ENCODE results near the gene KMT2A.
"Not testable (repeated sequence)": the region's sequence is repeated elsewhere in the genome, so short reads cannot be mapped to it uniquely, and the experiment has no call there.

Gene KMT2A

DNA sequence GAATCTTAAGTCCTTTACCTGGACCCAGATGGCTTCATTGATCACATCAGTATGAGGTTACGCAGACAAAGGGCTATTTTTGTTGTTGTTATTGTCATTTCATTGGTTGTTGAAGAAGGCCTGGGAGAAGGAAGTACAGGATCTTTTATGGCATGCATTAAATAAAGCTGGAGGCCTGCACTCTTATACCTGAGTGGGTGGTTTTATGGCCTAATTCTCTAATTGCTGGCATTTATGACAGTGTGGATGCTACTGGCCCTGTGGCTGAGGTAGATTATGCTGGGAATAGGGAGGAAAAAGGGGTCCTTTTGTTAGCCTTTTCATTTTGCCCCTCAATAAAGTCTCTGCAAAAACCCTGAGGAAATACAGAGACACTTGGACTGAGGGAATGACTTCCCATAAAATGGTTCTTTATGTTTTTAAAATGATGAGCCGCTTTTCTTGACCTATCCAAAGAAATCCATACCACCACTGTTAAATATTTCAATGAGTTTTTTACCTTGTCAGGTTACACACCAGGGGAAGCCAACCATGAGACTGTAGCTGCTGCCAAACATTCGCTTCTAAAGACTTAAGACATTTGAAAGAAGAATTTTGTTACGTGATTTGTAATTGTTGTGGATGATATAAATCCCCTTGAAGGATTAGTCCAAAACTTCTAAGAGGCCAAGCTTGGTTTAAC is 6.8 kb downstream of the KMT2A start:
- Histone ChIP-seq H3K36me3 (ENCODE audit: control insufficient read depth in 5 of 5, insufficient read depth in 5 of 5, low read length in 5 of 5) (peaks cover 0 to 6% (median 0%) of the 10 kb centered on the region in 5 donors), H3K4me1 (ENCODE audit: control insufficient read depth in 5 of 5, insufficient read depth in 5 of 5, low read length in 5 of 5) (peaks cover 0 to 35% (median 19%) of the 10 kb centered on the region in 5 donors), H3K4me3 (ENCODE audit: low read depth in 1 of 5, low read length in 5 of 5) (no peak overlapping the region), H3K9ac (ENCODE audit: low read length in 5 of 5) (no peak overlapping the region), H3K9me3 (ENCODE audit: control insufficient read depth in 5 of 5, low read length in 5 of 5) (no peaks in the 10 kb centered on the region), H3K27ac (ENCODE audit: low read depth, low read length) (no peak overlapping the region), H3K27me3 (ENCODE audit: control insufficient read depth in 5 of 5, insufficient read depth in 4 of 5, low read length in 5 of 5) (no peaks in the 10 kb centered on the region)

DNA sequence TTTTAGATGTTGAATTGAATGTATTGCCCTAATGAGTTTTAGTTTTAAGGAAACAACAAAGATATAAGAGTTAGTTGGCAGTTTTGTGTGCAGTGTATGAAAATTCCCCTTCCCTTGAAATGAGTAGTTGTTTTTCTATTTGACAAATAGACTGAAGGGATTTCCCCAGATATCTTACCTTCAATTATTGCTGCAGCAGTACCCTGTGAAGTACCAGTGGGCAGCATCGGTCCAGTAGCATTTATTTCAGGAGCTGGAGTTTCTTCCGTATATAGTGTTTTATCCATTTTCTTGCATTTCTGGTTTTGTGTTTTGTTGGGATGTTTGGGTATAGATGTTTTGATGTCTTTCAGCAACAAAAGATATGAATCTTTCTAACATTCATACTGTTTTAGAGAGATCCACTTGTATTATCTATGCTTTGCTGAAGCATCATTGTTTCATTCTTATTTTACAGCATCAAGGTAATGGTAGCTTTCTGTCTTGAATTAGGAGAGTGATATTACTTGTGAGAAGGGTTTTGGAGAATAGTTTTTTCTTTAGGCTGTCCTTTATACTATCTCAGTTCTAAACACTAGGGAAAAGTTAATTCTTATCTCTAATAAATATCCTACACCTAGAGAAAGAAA is 7.4 kb downstream of the KMT2A start:
- peaks cover 0 to 6% (median 0%) of the 10 kb centered on the region in 5 donors for H3K36me3 ChIP-seq (ENCODE audit: control insufficient read depth in 5 of 5, insufficient read depth in 5 of 5, low read length in 5 of 5)
- no peaks in the 10 kb centered on the region for H3K27me3 ChIP-seq (ENCODE audit: control insufficient read depth in 5 of 5, insufficient read depth in 4 of 5, low read length in 5 of 5)
- H3K9me3 ChIP-seq (ENCODE audit: control insufficient read depth in 5 of 5, low read length in 5 of 5) = no peaks in the 10 kb centered on the region
- H3K4me1 ChIP-seq (ENCODE audit: control insufficient read depth in 5 of 5, insufficient read depth in 5 of 5, low read length in 5 of 5) = peaks cover 0 to 31% (median 17%) of the 10 kb centered on the region in 5 donors
- no peak overlapping the region for H3K27ac ChIP-seq (ENCODE audit: low read depth, low read length)
- no peak overlapping the region for H3K4me3 ChIP-seq (ENCODE audit: low read depth in 1 of 5, low read length in 5 of 5)
- H3K9ac ChIP-seq (ENCODE audit: low read length in 5 of 5) = no peak overlapping the region

DNA sequence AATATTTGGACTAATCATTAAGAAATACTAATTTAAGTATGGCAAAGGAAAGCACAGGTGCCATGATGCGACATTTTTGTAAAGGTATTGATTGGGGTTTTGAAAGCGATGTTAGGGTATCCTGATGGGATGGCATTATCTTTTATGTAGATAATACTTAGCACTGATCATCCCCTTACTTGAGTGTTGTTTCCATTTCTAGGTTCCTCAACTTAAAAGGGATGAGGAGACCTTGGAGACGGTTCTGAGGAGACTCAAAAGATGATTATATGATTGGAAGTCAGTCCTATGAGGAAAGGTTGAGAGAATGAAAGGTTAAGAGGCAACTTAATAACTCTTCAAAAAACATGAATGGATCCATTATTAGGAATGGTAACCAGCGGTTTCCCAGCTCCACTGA is 11.1 kb downstream of the KMT2A start:
- Histone ChIP-seq H3K27me3 (ENCODE audit: control insufficient read depth in 5 of 5, insufficient read depth in 4 of 5, low read length in 5 of 5) (no peaks in the 10 kb centered on the region), H3K36me3 (ENCODE audit: control insufficient read depth in 5 of 5, insufficient read depth in 5 of 5, low read length in 5 of 5) (peaks cover 0 to 6% (median 3%) of the 10 kb centered on the region in 5 donors), H3K9me3 (ENCODE audit: control insufficient read depth in 5 of 5, low read length in 5 of 5) (no peaks in the 10 kb centered on the region), H3K4me3 (ENCODE audit: low read depth in 1 of 5, low read length in 5 of 5) (no peak overlapping the region), H3K9ac (ENCODE audit: low read length in 5 of 5) (no peak overlapping the region), H3K27ac (ENCODE audit: low read depth, low read length) (no peak overlapping the region), H3K4me1 (ENCODE audit: control insufficient read depth in 5 of 5, insufficient read depth in 5 of 5, low read length in 5 of 5) (peaks cover 0 to 7% (median 3%) of the 10 kb centered on the region in 5 donors)

DNA sequence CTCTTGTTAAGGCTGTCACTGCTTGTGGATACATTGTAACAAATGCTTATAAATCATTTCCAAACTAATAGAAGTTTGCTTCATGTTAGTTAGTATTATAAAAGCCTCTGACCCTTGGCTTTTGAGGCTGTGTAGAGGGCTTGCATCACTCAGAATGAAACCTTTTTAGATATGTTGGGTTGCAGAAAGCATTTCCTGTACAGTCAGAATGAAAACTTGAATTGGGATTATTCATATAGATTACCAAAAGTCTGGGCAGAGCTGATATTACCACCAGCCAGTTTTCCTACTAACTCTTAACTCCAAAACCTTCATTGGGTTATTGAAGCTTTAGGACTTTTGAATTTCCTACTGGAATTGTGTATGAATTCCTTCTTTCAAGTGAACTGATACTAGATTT is 12.0 kb downstream of the KMT2A start:
- Histone ChIP-seq H3K27ac (ENCODE audit: low read depth, low read length) (no peak overlapping the region), H3K36me3 (ENCODE audit: control insufficient read depth in 5 of 5, insufficient read depth in 5 of 5, low read length in 5 of 5) (peaks cover 0 to 6% (median 3%) of the 10 kb centered on the region in 5 donors), H3K4me1 (ENCODE audit: control insufficient read depth in 5 of 5, insufficient read depth in 5 of 5, low read length in 5 of 5) (peaks cover 0 to 5% (median 0%) of the 10 kb centered on the region in 5 donors), H3K9ac (ENCODE audit: low read length in 5 of 5) (peak overlapping the region in 1 of 5 donors; percentile 28), H3K9me3 (ENCODE audit: control insufficient read depth in 5 of 5, low read length in 5 of 5) (no peaks in the 10 kb centered on the region), H3K4me3 (ENCODE audit: low read depth in 1 of 5, low read length in 5 of 5) (no peak overlapping the region), H3K27me3 (ENCODE audit: control insufficient read depth in 5 of 5, insufficient read depth in 4 of 5, low read length in 5 of 5) (no peaks in the 10 kb centered on the region)

DNA sequence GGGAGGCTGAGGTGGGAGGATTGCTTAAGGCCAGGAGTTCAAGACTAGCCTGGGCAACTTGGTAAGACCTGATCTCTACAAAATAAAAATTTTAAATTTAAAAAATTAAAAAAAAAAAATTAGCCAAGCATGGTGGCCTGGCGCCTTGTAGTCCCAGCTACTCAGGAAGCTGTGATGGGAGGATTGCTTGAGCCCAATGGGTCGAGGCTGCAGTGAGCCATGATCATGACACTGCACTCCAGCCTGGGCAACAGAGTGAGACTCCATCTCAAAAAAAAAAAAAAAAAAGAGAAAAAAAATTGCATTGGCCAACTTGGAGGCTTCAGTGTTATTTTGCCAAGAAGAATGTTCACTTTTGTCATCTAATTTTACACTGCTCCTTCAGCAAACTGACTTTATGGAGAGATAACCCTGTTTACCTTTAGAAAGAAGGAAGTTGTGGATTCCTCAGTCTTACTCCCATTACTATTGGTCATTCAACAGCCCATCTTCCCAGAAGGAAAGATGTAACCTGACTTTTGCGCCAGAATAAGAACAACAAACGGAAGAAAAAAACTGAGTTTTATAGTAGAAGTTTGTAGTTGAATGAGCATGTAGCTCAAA is 13.1 kb downstream of the KMT2A start:
- no peak overlapping the region for H3K27ac ChIP-seq (ENCODE audit: low read depth, low read length)
- no peaks in the 10 kb centered on the region for H3K27me3 ChIP-seq (ENCODE audit: control insufficient read depth in 5 of 5, insufficient read depth in 4 of 5, low read length in 5 of 5)
- H3K9ac ChIP-seq (ENCODE audit: low read length in 5 of 5) = no peak overlapping the region
- peaks cover 0 to 6% (median 3%) of the 10 kb centered on the region in 5 donors for H3K36me3 ChIP-seq (ENCODE audit: control insufficient read depth in 5 of 5, insufficient read depth in 5 of 5, low read length in 5 of 5)
- H3K4me3 ChIP-seq (ENCODE audit: low read depth in 1 of 5, low read length in 5 of 5) = no peak overlapping the region
- no peaks in the 10 kb centered on the region for H3K9me3 ChIP-seq (ENCODE audit: control insufficient read depth in 5 of 5, low read length in 5 of 5)
- peaks cover 0 to 5% (median 0%) of the 10 kb centered on the region in 5 donors for H3K4me1 ChIP-seq (ENCODE audit: control insufficient read depth in 5 of 5, insufficient read depth in 5 of 5, low read length in 5 of 5)

DNA sequence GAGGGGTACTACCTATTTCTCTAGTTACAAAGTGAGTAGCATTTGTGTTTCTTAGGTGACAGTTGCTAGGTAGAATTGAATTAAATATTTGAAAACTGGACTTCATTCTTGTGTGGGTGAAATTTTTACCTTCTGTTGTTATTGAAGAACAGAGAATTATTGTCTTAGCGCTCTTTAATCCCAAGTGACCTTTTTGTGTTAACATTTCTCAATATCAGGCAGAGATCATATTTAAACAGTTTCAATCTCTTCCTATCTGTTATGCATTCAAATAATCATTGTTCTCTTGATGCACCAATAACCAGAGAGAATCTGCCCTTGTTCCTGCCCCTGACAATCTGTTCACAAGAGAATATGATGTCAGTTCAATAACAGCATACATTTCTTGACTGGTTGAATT is 14.2 kb downstream of the KMT2A start:
- no peak overlapping the region for H3K4me3 ChIP-seq (ENCODE audit: low read depth in 1 of 5, low read length in 5 of 5)
- H3K9me3 ChIP-seq (ENCODE audit: control insufficient read depth in 5 of 5, low read length in 5 of 5) = no peaks in the 10 kb centered on the region
- no peaks in the 10 kb centered on the region for H3K27me3 ChIP-seq (ENCODE audit: control insufficient read depth in 5 of 5, insufficient read depth in 4 of 5, low read length in 5 of 5)
- H3K36me3 ChIP-seq (ENCODE audit: control insufficient read depth in 5 of 5, insufficient read depth in 5 of 5, low read length in 5 of 5) = peaks cover 0 to 6% (median 3%) of the 10 kb centered on the region in 5 donors
- no peak overlapping the region for H3K27ac ChIP-seq (ENCODE audit: low read depth, low read length)
- no peak overlapping the region for H3K9ac ChIP-seq (ENCODE audit: low read length in 5 of 5)
- peaks cover 0 to 5% (median 0%) of the 10 kb centered on the region in 5 donors for H3K4me1 ChIP-seq (ENCODE audit: control insufficient read depth in 5 of 5, insufficient read depth in 5 of 5, low read length in 5 of 5)

DNA sequence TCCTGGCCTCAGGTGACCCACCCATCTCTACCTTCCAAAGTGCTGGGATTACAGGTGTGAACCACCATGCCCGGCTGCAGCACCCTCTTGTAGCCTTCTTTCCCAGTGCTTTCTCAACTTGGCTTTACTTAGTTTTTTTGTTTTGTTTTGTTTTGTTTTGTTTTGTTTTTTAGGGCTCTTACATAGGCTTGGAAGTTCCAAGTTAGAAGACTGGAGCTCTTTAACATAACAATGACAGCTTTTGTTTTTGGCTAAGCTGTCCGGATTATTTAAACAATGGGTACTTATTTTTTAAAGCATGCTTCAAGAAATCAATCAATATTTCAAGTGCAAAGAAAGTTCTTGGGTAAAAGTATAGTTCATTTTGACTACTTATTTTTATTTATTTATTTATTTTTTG is 25.9 kb downstream of the KMT2A start:
- Histone ChIP-seq H3K27me3 (ENCODE audit: control insufficient read depth in 5 of 5, insufficient read depth in 4 of 5, low read length in 5 of 5) (no peaks in the 10 kb centered on the region), H3K9me3 (ENCODE audit: control insufficient read depth in 5 of 5, low read length in 5 of 5) (no peaks in the 10 kb centered on the region), H3K36me3 (ENCODE audit: control insufficient read depth in 5 of 5, insufficient read depth in 5 of 5, low read length in 5 of 5) (no peaks in the 10 kb centered on the region), H3K4me3 (ENCODE audit: low read depth in 1 of 5, low read length in 5 of 5) (no peak overlapping the region), H3K4me1 (ENCODE audit: control insufficient read depth in 5 of 5, insufficient read depth in 5 of 5, low read length in 5 of 5) (no peaks in the 10 kb centered on the region), H3K9ac (ENCODE audit: low read length in 5 of 5) (no peak overlapping the region), H3K27ac (ENCODE audit: low read depth, low read length) (no peak overlapping the region)

DNA sequence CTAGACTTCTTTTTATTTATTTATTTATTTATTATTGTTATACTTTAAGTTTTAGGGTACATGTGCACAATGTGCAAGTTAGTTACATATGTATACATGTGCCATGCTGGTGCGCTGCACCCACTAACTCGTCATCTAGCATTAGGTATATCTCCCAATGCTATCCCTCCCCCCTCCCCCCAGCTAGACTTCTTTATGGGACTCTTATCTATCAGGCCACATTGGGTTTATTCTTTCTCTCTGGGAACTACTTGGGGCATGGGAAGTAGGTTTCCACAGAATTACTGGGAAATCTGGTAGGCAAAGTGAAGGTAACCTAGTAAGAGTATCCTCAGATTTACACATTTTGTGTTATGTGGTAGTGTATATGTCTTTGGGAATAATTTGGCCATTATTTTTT is 32.7 kb downstream of the KMT2A start:
- H3K36me3 ChIP-seq (ENCODE audit: control insufficient read depth in 5 of 5, insufficient read depth in 5 of 5, low read length in 5 of 5) = peaks cover 9 to 28% (median 19%) of the 10 kb centered on the region in 5 donors
- not testable (repeated sequence) for H3K4me3 ChIP-seq (ENCODE audit: low read depth in 1 of 5, low read length in 5 of 5); H3K27me3 ChIP-seq (ENCODE audit: control insufficient read depth in 5 of 5, insufficient read depth in 4 of 5, low read length in 5 of 5); H3K27ac ChIP-seq (ENCODE audit: low read depth, low read length); H3K9ac ChIP-seq (ENCODE audit: low read length in 5 of 5); H3K4me1 ChIP-seq (ENCODE audit: control insufficient read depth in 5 of 5, insufficient read depth in 5 of 5, low read length in 5 of 5); H3K9me3 ChIP-seq (ENCODE audit: control insufficient read depth in 5 of 5, low read length in 5 of 5)

DNA sequence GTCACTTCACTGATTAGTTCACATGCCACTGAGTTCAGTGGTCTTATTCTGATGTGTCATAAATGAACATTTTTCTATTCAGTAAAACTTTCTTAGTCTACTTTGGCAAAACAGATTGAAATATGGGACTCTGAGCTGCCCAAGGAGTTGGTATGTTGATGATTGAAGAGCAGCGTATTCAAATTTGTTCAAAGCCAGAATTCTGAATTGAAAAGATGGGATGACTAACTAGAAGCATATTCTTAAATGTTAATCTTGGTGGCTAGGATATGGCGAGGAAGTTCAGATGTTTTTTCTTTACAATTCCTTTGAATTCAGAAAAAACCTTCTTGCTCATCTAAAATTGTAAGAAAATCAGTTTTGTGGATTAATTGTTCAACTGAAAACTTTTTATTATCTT is 34.7 kb downstream of the KMT2A start:
- Histone ChIP-seq H3K27me3 (ENCODE audit: control insufficient read depth in 5 of 5, insufficient read depth in 4 of 5, low read length in 5 of 5) (no peaks in the 10 kb centered on the region), H3K9me3 (ENCODE audit: control insufficient read depth in 5 of 5, low read length in 5 of 5) (no peaks in the 10 kb centered on the region), H3K4me3 (ENCODE audit: low read depth in 1 of 5, low read length in 5 of 5) (no peak overlapping the region), H3K9ac (ENCODE audit: low read length in 5 of 5) (no peak overlapping the region), H3K4me1 (ENCODE audit: control insufficient read depth in 5 of 5, insufficient read depth in 5 of 5, low read length in 5 of 5) (peaks cover 0 to 4% (median 0%) of the 10 kb centered on the region in 5 donors), H3K27ac (ENCODE audit: low read depth, low read length) (no peak overlapping the region), H3K36me3 (ENCODE audit: control insufficient read depth in 5 of 5, insufficient read depth in 5 of 5, low read length in 5 of 5) (peaks cover 9 to 32% (median 21%) of the 10 kb centered on the region in 5 donors)

DNA sequence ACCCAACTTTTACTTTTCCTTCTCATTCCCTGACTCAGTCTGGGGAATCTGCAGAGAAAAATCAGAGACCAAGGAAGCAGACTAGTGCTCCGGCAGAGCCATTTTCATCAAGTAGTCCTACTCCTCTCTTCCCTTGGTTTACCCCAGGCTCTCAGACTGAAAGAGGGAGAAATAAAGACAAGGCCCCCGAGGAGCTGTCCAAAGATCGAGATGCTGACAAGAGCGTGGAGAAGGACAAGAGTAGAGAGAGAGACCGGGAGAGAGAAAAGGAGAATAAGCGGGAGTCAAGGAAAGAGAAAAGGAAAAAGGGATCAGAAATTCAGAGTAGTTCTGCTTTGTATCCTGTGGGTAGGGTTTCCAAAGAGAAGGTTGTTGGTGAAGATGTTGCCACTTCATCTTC is 37.2 kb downstream of the KMT2A start:
- Histone ChIP-seq H3K9ac (ENCODE audit: low read length in 5 of 5) (no peak overlapping the region), H3K9me3 (ENCODE audit: control insufficient read depth in 5 of 5, low read length in 5 of 5) (no peaks in the 10 kb centered on the region), H3K27ac (ENCODE audit: low read depth, low read length) (no peak overlapping the region), H3K4me3 (ENCODE audit: low read depth in 1 of 5, low read length in 5 of 5) (no peak overlapping the region), H3K27me3 (ENCODE audit: control insufficient read depth in 5 of 5, insufficient read depth in 4 of 5, low read length in 5 of 5) (no peaks in the 10 kb centered on the region), H3K36me3 (ENCODE audit: control insufficient read depth in 5 of 5, insufficient read depth in 5 of 5, low read length in 5 of 5) (peaks cover 15 to 51% (median 38%) of the 10 kb centered on the region in 5 donors), H3K4me1 (ENCODE audit: control insufficient read depth in 5 of 5, insufficient read depth in 5 of 5, low read length in 5 of 5) (peaks cover 0 to 4% (median 0%) of the 10 kb centered on the region in 5 donors)

Measured in subcutaneous abdominal adipose tissue (tissue), 5 donors.